Measurements from ENCODE around the gene ABCA2. TPM values are rescaled to one million over a fixed set of nuclear protein-coding genes. Genes with fewer than 3 reads are reported as not detected.

The ABCA2 gene
- total and polyA plus RNA-seq, 2 experiments from 2014 or later = 7.0 to 16.0 TPM

GRCh38 chr9:137073992-137074399, 46.0 kb upstream of the ABCA2 start:
- no peak overlapping the region for H3K4me2 ChIP-seq
- no peaks in the 10 kb centered on the region for H3K79me2 ChIP-seq (replicated peaks; ENCODE audit: insufficient read depth)
- no peak overlapping the region for H2AFZ ChIP-seq
- H3K4me3 ChIP-seq = no peak overlapping the region; the same call in 1 of the 2 replicates
- H3K27me3 Mint-ChIP-seq (ENCODE audit: insufficient read depth, low read depth, poor library complexity) = peaks cover 41% of the 10 kb centered on the region
- ATAC-seq = no peak
- H3K27me3 ChIP-seq (ENCODE audit: insufficient read depth) = peaks cover 37% of the 10 kb centered on the region
- no peak overlapping the region for H3K27ac ChIP-seq (ENCODE audit: low read depth)
- no peaks in the 10 kb centered on the region for H3K36me3 ChIP-seq (ENCODE audit: insufficient read depth)
- no peak overlapping the region; the same call in 2 of the 3 replicates for H3K4me3 Mint-ChIP-seq
- TF ChIP-seq ETS1 (IDR thresholded peaks at IDR 0.05) (no peak), STAT1 (IDR thresholded peaks at IDR 0.05; ENCODE audit: unreplicated experiment) (no peak)
- H4K20me1 ChIP-seq (replicated peaks; ENCODE audit: insufficient read depth) = peaks cover 3% of the 10 kb centered on the region; the same call in 1 of the 2 replicates
- no peak for DNase-seq (ENCODE audit: low spot score)
- H3K9me2 ChIP-seq (ENCODE audit: insufficient read depth) = no peaks in the 10 kb centered on the region
- no peak overlapping the region; the same call in 1 of the 2 replicates for H3K27ac Mint-ChIP-seq
- H3K9me3 Mint-ChIP-seq = no peaks in the 10 kb centered on the region; the same call in 2 of the 3 replicates
- peaks cover 25% of the 10 kb centered on the region; the same call in 1 of the 2 replicates for H3F3A ChIP-seq (replicated peaks; ENCODE audit: low read depth)
- peaks cover 30% of the 10 kb centered on the region for H3K4me1 ChIP-seq (ENCODE audit: insufficient read depth)
- H3K36me3 Mint-ChIP-seq (ENCODE audit: low read depth) = no peaks in the 10 kb centered on the region; the same call in 2 of the 3 replicates
- peaks cover 22% of the 10 kb centered on the region for H3K4me1 Mint-ChIP-seq

- DNase-seq (ENCODE audit: low spot score) (no peak), ATAC-seq (no peak)
- no peaks in the 10 kb centered on the region; the same call in 2 of the 3 replicates for H3K9me3 Mint-ChIP-seq
- H4K20me1 ChIP-seq (replicated peaks; ENCODE audit: insufficient read depth) = peaks cover 11% of the 10 kb centered on the region; the same call in 1 of the 2 replicates
- peak overlapping the region; percentile 72 for H3K4me3 Mint-ChIP-seq
- no peaks in the 10 kb centered on the region for H3K9me2 ChIP-seq (ENCODE audit: insufficient read depth)
- H3K36me3 ChIP-seq (ENCODE audit: insufficient read depth) = no peaks in the 10 kb centered on the region; the same call in 1 of the 2 replicates
- H3K36me3 Mint-ChIP-seq (ENCODE audit: low read depth) = no peaks in the 10 kb centered on the region; the same call in 2 of the 3 replicates
- no peak overlapping the region for H3K27ac Mint-ChIP-seq
- H3K4me1 ChIP-seq (ENCODE audit: insufficient read depth) = peaks cover 30% of the 10 kb centered on the region
- H3F3A ChIP-seq (replicated peaks; ENCODE audit: low read depth) = peaks cover 21% of the 10 kb centered on the region; the same call in 1 of the 2 replicates
- H3K27me3 Mint-ChIP-seq (ENCODE audit: insufficient read depth, low read depth, poor library complexity) = peaks cover 20% of the 10 kb centered on the region
- H3K4me3 ChIP-seq = peak overlapping the region; percentile 71
- peak overlapping the region; percentile 85 for H3K4me2 ChIP-seq
- H3K27ac ChIP-seq (ENCODE audit: low read depth) = 0 out of 2 replicates have a peak overlapping the region, but pooled peaks have one; percentile 66
- peaks cover 27% of the 10 kb centered on the region for H3K4me1 Mint-ChIP-seq
- H3K79me2 ChIP-seq (replicated peaks; ENCODE audit: insufficient read depth) = peaks cover 10% of the 10 kb centered on the region; the same call in 1 of the 2 replicates
- peak overlapping the region; percentile 74; the same call in 1 of the 2 replicates for H2AFZ ChIP-seq
- peaks cover 15% of the 10 kb centered on the region for H3K27me3 ChIP-seq (ENCODE audit: insufficient read depth)
- no peak for TF ChIP-seq JUNB (IDR thresholded peaks at IDR 0.05; ENCODE audit: unreplicated experiment)
- no peak for TF ChIP-seq EZH2phosphoT487 (IDR thresholded peaks at IDR 0.05; ENCODE audit: unreplicated experiment)
- no peak for TF ChIP-seq ETS1 (IDR thresholded peaks at IDR 0.05)
- TF ChIP-seq CTCF (conservative IDR thresholded peaks at IDR 0.05; ENCODE audit: low read depth in 2 of 2) = no peak
- no peak for TF ChIP-seq STAT1 (IDR thresholded peaks at IDR 0.05; ENCODE audit: unreplicated experiment)
- TF ChIP-seq ZNF114 (CRISPR knock-in tag; IDR thresholded peaks at IDR 0.05) = no peak
- no peak for TF ChIP-seq REST (IDR thresholded peaks at IDR 0.05; ENCODE audit: unreplicated experiment)
- TF ChIP-seq POLR2AphosphoS5 (IDR thresholded peaks at IDR 0.05; ENCODE audit: low read depth) = no peak
Observed at GRCh38 chr9:137071282-137071681, 43.2 kb upstream of the ABCA2 start.
